ENCODE measurements around the gene TBPL1. TPM values are rescaled to one million over a fixed set of nuclear protein-coding genes. Genes with fewer than 3 reads are reported as not detected.
A peak's percentile ranks its signal among the peaks of the same experiment; 100 is the strongest.

The TBPL1 gene
- total and polyA plus RNA-seq, 8 donors = 6.5 to 20.6 (median 10.1) TPM

DNA sequence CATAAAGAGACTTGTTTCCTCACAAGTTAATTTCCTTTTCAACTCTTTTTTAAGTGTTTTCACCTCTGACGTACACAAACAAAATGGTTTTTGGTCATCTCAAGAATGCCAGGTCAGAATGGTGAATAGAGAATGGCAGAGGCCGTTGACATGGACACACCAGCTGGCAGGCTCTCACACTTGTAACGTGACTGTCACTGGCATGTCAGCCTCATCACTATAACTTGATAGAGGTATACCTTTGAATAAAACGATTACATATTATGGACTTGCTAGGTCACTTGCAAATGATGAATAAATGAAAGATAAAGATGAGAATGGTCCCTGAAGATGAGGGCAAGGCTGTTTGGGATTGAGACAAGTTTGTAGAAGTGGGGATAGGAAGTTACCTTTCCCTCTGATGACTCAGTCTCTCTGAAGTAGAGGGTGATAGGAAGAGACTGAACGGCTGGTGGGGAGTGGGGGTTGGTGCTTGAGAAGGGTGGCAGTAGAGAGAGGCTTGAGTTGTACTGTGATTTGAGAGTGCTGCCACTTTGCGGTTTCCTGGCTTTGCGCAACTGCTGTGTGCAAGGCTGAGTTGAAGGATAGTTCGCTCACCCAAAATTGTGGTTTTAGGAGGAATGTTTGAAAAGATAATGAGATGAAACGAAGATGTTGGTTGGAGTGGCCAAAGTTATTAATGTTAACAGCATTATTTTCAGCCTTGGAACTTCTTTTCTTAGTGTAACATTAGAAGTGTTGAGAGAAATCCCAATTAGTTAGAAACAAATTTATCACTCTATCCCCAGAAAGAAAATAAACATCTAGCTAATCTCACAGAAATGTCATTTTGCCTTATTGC is 30.3 kb downstream of the TBPL1 start:
- intact Hi-C loops (cut with DNase I) = no loop called here
- no peak overlapping the region for H3K27ac ChIP-seq
- no peak for FAIRE-seq
- H3K9me3 ChIP-seq = no peaks in the 10 kb centered on the region
- no peaks in the 10 kb centered on the region for H3K27me3 ChIP-seq
- no peak for DNase-seq
- peaks cover 3 to 11% (median 7%) of the 10 kb centered on the region in 3 donors for H3K4me1 ChIP-seq
- no peak overlapping the region for H3K4me3 ChIP-seq
- H3K36me3 ChIP-seq = peaks cover 0 to 18% (median 0%) of the 10 kb centered on the region in 3 donors
- peak in 1 of 4 donors; percentile 22 for ATAC-seq
- WGBS, 2 donors = 78 to 86% methylated on average over 9 of the region's 9 CpGs
- TF ChIP-seq, protein P1, sequence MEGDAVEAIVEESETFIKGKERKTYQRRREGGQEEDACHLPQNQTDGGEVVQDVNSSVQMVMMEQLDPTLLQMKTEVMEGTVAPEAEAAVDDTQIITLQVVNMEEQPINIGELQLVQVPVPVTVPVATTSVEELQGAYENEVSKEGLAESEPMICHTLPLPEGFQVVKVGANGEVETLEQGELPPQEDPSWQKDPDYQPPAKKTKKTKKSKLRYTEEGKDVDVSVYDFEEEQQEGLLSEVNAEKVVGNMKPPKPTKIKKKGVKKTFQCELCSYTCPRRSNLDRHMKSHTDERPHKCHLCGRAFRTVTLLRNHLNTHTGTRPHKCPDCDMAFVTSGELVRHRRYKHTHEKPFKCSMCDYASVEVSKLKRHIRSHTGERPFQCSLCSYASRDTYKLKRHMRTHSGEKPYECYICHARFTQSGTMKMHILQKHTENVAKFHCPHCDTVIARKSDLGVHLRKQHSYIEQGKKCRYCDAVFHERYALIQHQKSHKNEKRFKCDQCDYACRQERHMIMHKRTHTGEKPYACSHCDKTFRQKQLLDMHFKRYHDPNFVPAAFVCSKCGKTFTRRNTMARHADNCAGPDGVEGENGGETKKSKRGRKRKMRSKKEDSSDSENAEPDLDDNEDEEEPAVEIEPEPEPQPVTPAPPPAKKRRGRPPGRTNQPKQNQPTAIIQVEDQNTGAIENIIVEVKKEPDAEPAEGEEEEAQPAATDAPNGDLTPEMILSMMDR (IDR thresholded peaks at IDR 0.05) = no peak

DNA sequence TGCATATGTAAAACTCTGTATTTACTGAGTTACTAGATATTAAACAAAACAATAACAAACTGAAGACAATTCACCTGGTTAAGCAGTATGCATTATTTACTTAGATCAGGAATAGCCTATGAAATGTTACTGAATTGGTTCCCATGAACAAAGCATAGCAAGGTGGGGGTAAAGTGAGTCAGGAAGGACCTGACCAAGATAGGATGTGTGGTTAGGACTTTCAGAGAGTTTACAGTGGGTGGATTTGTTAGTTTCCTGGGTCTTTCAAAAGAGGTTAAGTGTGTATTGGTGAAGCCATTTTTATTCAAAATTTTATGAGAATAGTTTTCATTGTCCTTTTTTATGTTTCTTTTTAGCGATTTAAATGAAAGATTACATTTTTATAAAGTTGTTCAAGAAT is 32.9 kb downstream of the TBPL1 start:
- no peak for ATAC-seq
- Histone ChIP-seq H3K9me3 (no peaks in the 10 kb centered on the region), H3K4me1 (peaks cover 0 to 2% (median 0%) of the 10 kb centered on the region in 3 donors), H3K36me3 (peaks cover 0 to 18% (median 0%) of the 10 kb centered on the region in 3 donors), H3K27ac (no peak overlapping the region), H3K4me3 (no peak overlapping the region), H3K27me3 (no peaks in the 10 kb centered on the region)
- DNase-seq = no peak
- 94% methylated on average over 1 of the region's 1 CpG for WGBS, 2 donors
- TF ChIP-seq, protein P1 (IDR thresholded peaks at IDR 0.05) = no peak
- no peak for FAIRE-seq
- intact Hi-C loops (cut with DNase I) = no loop called here

DNA sequence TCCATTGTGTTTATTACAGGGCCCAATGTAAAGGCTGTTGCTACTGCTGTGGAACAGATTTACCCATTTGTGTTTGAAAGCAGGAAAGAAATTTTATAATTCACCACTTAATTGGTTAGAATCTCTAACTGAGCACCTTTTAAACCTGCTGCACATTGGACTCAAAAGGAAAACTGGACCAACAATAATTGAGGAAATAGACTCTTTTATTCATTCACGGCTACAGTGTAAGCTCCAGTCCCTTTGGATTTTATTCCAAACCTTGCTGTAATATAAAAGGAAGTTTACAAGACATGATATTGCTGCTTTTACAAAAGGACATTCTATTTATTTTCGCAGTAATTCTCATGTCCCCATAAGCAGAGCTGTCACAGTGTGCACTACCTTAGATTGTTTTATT is 33.9 kb downstream of the TBPL1 start:
- H3K27ac ChIP-seq = no peak overlapping the region
- no peaks in the 10 kb centered on the region for H3K27me3 ChIP-seq
- no peak for DNase-seq
- TF ChIP-seq, protein P1 (IDR thresholded peaks at IDR 0.05) = no peak
- H3K4me3 ChIP-seq = no peak overlapping the region
- no peak for ATAC-seq
- FAIRE-seq = no peak
- H3K4me1 ChIP-seq = peaks cover 0 to 12% (median 0%) of the 10 kb centered on the region in 3 donors
- H3K36me3 ChIP-seq = peaks cover 0 to 15% (median 0%) of the 10 kb centered on the region in 3 donors
- 91 to 92% methylated on average over 2 of the region's 2 CpGs for WGBS, 2 donors
- no peaks in the 10 kb centered on the region for H3K9me3 ChIP-seq
- intact Hi-C loops (cut with DNase I) = no loop called here

DNA sequence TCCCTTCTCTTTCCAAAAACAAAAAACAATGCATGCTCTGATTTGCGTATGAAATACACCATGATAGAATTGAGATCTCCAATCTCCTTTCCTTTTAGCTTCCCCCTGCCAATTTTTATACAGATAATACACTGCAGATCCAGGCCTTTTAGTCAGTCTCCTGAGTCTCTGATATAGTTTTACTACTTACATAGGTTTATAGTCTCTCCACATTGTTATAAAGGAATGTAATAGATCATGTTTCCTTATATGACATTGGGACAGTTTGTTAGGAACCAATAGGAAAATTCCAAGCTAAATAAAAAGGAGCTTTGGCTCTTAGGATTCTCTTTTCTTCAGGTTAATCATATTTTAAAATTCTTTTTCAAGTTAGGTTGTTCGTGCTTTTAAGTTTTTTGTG is 36.5 kb downstream of the TBPL1 start:
- Histone ChIP-seq H3K27me3 (no peaks in the 10 kb centered on the region), H3K4me3 (no peak overlapping the region), H3K36me3 (peaks cover 0 to 4% (median 0%) of the 10 kb centered on the region in 3 donors), H3K27ac (no peak overlapping the region), H3K9me3 (no peaks in the 10 kb centered on the region), H3K4me1 (peaks cover 0 to 12% (median 0%) of the 10 kb centered on the region in 3 donors)
- DNase-seq (no peak), ATAC-seq (no peak), FAIRE-seq (no peak)
- 95% methylated on average over 2 of the region's 2 CpGs for WGBS, 2 donors
- intact Hi-C loops (cut with DNase I) = no loop called here
- TF ChIP-seq, protein P1 (IDR thresholded peaks at IDR 0.05) = no peak

DNA sequence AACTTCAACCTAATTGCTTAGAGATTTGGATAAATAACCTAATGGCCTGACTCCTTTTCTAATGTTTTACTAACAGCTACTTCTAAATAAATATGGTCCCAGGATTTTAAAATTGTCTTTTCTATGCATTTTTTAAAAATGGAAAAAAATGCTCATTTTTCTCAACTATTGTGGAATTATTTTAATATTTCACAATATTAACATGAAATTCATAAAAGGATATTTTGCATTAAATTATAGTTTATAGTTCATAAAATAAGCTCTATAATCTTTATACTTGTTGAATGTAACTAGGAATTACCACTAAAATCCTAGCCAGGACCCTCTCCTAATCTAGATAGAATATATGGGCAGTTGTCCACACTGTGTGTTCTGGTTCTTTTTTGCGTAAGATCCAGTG is 37.3 kb downstream of the TBPL1 start:
- ATAC-seq (no peak), FAIRE-seq (no peak), DNase-seq (no peak)
- no peaks in the 10 kb centered on the region for H3K9me3 ChIP-seq
- H3K4me3 ChIP-seq = no peak overlapping the region
- 94 to 100% methylated on average over 1 of the region's 1 CpG for WGBS, 2 donors
- intact Hi-C loops (cut with DNase I) = no loop called here
- H3K36me3 ChIP-seq = no peaks in the 10 kb centered on the region
- no peaks in the 10 kb centered on the region for H3K27me3 ChIP-seq
- H3K27ac ChIP-seq = peak overlapping the region in 1 of 4 donors; percentile 41
- TF ChIP-seq, protein P1 (IDR thresholded peaks at IDR 0.05) = no peak
- peaks cover 0 to 12% (median 0%) of the 10 kb centered on the region in 3 donors for H3K4me1 ChIP-seq
